Measurements from ENCODE around the gene AGBL4.

DNA sequence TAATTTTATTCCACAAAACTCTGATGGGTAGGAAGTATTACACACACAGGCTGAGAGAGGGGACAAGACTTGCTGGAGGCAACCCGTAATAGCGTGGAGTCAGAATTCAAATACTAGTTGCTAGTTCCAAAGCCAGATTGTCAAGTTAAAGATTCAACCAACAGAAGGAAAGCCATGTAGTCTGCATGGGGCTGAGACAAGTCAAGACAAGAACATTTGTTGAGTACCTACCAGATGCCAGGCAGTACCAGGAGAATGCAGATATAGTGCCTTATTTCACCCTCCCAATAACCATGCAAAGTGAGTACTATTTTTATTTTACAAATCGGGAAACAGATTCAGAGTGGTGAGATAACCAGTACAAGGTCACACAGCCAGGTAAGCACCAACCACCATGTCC is 1441.3 kb downstream of the AGBL4 start:
- TF ChIP-seq, protein P1, sequence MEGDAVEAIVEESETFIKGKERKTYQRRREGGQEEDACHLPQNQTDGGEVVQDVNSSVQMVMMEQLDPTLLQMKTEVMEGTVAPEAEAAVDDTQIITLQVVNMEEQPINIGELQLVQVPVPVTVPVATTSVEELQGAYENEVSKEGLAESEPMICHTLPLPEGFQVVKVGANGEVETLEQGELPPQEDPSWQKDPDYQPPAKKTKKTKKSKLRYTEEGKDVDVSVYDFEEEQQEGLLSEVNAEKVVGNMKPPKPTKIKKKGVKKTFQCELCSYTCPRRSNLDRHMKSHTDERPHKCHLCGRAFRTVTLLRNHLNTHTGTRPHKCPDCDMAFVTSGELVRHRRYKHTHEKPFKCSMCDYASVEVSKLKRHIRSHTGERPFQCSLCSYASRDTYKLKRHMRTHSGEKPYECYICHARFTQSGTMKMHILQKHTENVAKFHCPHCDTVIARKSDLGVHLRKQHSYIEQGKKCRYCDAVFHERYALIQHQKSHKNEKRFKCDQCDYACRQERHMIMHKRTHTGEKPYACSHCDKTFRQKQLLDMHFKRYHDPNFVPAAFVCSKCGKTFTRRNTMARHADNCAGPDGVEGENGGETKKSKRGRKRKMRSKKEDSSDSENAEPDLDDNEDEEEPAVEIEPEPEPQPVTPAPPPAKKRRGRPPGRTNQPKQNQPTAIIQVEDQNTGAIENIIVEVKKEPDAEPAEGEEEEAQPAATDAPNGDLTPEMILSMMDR (IDR thresholded peaks at IDR 0.05), result no peak
- no peak for TF ChIP-seq EP300 (IDR thresholded peaks at IDR 0.05)
